ENCODE data around the gene ZNF32. TPM values are rescaled to one million over a fixed set of nuclear protein-coding genes. Genes with fewer than 3 reads are reported as not detected.

Gene ZNF32
- total and polyA plus RNA-seq, 4 donors: 21.4 to 60.8 (median 30.8) TPM

DNA sequence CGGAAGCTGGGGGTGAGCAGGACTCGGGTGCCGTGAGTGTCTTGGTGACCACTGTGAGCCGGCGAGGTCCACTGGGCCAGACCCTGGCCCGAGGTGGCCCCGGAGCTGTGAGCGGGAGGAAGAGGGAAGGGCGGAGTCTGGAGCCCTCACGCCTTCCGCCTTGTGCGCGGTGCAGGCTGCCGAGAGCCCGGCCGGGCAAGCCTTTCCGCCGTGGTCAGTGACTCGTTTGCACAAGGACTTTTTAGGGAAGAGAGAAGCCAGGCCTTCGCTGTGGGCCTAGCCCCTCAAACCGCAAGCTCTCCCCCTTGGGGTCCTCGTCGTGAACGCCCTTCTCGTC, 40.9 kb upstream of the ZNF32 start:
- H3K27me3 ChIP-seq (ENCODE audit: control insufficient read depth in 3 of 3, insufficient read depth in 3 of 3, low read length in 2 of 3): peaks cover 0 to 16% (median 0%) of the 10 kb centered on the region in 3 donors
- no peaks in the 10 kb centered on the region for H3K36me3 ChIP-seq (ENCODE audit: control insufficient read depth in 4 of 4, insufficient read depth in 4 of 4, low read length in 4 of 4)
- TF ChIP-seq, protein P1, sequence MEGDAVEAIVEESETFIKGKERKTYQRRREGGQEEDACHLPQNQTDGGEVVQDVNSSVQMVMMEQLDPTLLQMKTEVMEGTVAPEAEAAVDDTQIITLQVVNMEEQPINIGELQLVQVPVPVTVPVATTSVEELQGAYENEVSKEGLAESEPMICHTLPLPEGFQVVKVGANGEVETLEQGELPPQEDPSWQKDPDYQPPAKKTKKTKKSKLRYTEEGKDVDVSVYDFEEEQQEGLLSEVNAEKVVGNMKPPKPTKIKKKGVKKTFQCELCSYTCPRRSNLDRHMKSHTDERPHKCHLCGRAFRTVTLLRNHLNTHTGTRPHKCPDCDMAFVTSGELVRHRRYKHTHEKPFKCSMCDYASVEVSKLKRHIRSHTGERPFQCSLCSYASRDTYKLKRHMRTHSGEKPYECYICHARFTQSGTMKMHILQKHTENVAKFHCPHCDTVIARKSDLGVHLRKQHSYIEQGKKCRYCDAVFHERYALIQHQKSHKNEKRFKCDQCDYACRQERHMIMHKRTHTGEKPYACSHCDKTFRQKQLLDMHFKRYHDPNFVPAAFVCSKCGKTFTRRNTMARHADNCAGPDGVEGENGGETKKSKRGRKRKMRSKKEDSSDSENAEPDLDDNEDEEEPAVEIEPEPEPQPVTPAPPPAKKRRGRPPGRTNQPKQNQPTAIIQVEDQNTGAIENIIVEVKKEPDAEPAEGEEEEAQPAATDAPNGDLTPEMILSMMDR (IDR thresholded peaks at IDR 0.05; ENCODE audit: control extremely low read depth, extremely low read depth): no peak
- no peaks in the 10 kb centered on the region for H3K9me3 ChIP-seq (ENCODE audit: control insufficient read depth in 4 of 4, insufficient read depth in 3 of 4, low read length in 3 of 4)
- H3K27ac ChIP-seq (ENCODE audit: low read depth in 1 of 2, low read length in 1 of 2): peak overlapping the region; percentile 46 to 77
- peak in 2 of 3 donors; percentile 69 to 74 for DNase-seq
- WGBS, 2 donors: 1 to 2% methylated on average over 25 of the region's 25 CpGs
- H3K4me1 ChIP-seq (ENCODE audit: control insufficient read depth in 5 of 5, insufficient read depth in 5 of 5, low read length in 5 of 5): peaks cover 0 to 32% (median 7%) of the 10 kb centered on the region in 5 donors
- peak overlapping the region; percentile 20 to 59 for H3K9ac ChIP-seq (ENCODE audit: insufficient read depth in 1 of 2, low read length in 2 of 2)
- ATAC-seq (ENCODE audit: insufficient read depth, low FRiP score): peak; percentile 75
- peak overlapping the region; percentile 34 for H3K4me3 ChIP-seq

DNA sequence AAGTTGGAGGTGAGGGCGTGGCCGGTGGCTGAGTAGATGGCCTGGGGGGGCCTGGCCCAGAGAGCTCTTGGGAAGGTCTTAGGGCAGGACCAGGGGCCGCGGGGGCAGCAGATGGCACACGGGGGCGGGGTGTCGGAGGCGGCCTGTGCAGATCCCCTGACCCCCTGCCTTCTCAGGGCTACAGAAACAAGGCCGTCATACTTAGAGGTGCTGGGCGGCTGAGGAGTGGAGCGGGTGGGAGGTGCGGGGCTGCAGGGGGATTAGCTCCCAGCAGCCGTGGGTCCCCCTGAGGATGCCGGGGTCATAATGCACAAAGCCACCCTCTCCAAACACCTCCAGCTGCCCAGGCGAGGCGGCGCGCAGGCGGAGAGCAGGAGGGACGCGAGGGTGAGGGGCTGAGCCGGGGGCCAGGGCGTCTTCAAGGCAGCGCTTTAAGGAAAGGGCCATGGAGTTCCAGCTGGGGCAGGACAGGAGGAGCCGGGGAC, 40.4 kb upstream of the ZNF32 start:
- Histone ChIP-seq H3K9me3 (ENCODE audit: control insufficient read depth in 4 of 4, insufficient read depth in 3 of 4, low read length in 3 of 4) (no peaks in the 10 kb centered on the region), H3K36me3 (ENCODE audit: control insufficient read depth in 4 of 4, insufficient read depth in 4 of 4, low read length in 4 of 4) (no peaks in the 10 kb centered on the region), H3K27me3 (ENCODE audit: control insufficient read depth in 3 of 3, insufficient read depth in 3 of 3, low read length in 2 of 3) (peaks cover 0 to 16% (median 0%) of the 10 kb centered on the region in 3 donors), H3K4me3 (no peak overlapping the region), H3K27ac (ENCODE audit: low read depth in 1 of 2, low read length in 1 of 2) (no peak overlapping the region), H3K4me1 (ENCODE audit: control insufficient read depth in 5 of 5, insufficient read depth in 5 of 5, low read length in 5 of 5) (peaks cover 0 to 32% (median 7%) of the 10 kb centered on the region in 5 donors), H3K9ac (ENCODE audit: insufficient read depth in 1 of 2, low read length in 2 of 2) (no peak overlapping the region)
- 64 to 73% methylated on average over 25 of the region's 25 CpGs for WGBS, 2 donors
- no peak for DNase-seq
- no peak for ATAC-seq (ENCODE audit: insufficient read depth, low FRiP score)
- TF ChIP-seq, protein P1 (IDR thresholded peaks at IDR 0.05; ENCODE audit: control extremely low read depth, extremely low read depth): no peak

DNA sequence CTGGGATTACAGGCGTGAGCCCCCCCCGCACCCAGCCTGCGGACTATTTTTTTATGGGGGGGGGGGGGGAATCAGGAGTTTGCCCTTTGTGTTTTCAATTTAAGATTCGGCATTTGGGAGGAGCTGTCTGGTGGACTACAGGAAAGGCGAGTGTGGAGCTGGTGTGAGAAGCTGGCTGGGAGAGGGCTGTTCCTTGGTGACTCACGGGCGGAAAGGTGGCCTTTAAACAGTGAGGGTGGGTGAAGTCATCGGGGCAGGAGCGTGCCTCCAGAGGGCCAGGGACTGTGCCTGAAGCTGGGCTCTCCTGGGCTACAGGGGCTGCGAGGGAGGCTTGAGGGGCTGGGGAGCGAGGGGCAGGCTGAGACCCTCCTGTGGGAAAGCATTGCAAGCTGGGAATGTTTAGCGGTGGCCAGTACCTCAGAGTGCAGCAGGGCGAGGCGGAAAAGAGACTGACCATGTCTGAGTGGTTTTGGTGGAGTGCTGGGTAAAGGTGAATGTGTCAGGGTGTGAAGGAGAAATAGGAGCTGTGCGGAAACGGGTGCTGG, 39.7 kb upstream of the ZNF32 start:
- Histone ChIP-seq H3K4me1 (ENCODE audit: control insufficient read depth in 5 of 5, insufficient read depth in 5 of 5, low read length in 5 of 5) (peaks cover 0 to 27% (median 7%) of the 10 kb centered on the region in 5 donors), H3K9me3 (ENCODE audit: control insufficient read depth in 4 of 4, insufficient read depth in 3 of 4, low read length in 3 of 4) (no peaks in the 10 kb centered on the region), H3K4me3 (no peak overlapping the region), H3K36me3 (ENCODE audit: control insufficient read depth in 4 of 4, insufficient read depth in 4 of 4, low read length in 4 of 4) (no peaks in the 10 kb centered on the region), H3K27me3 (ENCODE audit: control insufficient read depth in 3 of 3, insufficient read depth in 3 of 3, low read length in 2 of 3) (peaks cover 0 to 16% (median 0%) of the 10 kb centered on the region in 3 donors), H3K27ac (ENCODE audit: low read depth in 1 of 2, low read length in 1 of 2) (no peak overlapping the region), H3K9ac (ENCODE audit: insufficient read depth in 1 of 2, low read length in 2 of 2) (no peak overlapping the region)
- WGBS, 2 donors: 95 to 97% methylated on average over 16 of the region's 16 CpGs
- no peak for ATAC-seq (ENCODE audit: insufficient read depth, low FRiP score)
- TF ChIP-seq, protein P1 (IDR thresholded peaks at IDR 0.05; ENCODE audit: control extremely low read depth, extremely low read depth): no peak
- DNase-seq: no peak

DNA sequence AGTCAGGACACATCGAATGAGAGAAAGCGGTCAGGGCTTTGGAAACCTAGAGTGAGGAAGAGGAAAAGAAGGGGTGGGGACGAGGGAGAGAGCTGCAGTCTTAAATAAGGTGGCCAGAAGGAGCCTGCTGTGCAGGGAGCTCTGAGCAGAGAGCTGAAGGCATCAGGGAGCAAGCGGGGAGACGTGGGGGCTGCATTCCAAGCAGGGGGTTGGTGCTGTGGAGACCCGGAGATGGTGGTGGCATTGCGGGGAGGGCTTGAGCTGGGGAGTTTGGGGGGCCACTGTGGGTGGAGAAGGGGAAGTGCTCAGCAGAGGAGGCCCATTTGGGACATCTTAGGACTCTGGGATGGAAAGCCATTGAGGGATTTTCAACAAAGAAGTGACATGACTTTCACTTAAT, 38.7 kb upstream of the ZNF32 start:
- Histone ChIP-seq H3K27me3 (ENCODE audit: control insufficient read depth in 3 of 3, insufficient read depth in 3 of 3, low read length in 2 of 3) (peaks cover 0 to 16% (median 0%) of the 10 kb centered on the region in 3 donors), H3K4me1 (ENCODE audit: control insufficient read depth in 5 of 5, insufficient read depth in 5 of 5, low read length in 5 of 5) (peaks cover 0 to 21% (median 7%) of the 10 kb centered on the region in 5 donors), H3K9ac (ENCODE audit: insufficient read depth in 1 of 2, low read length in 2 of 2) (no peak overlapping the region), H3K9me3 (ENCODE audit: control insufficient read depth in 4 of 4, insufficient read depth in 3 of 4, low read length in 3 of 4) (no peaks in the 10 kb centered on the region), H3K27ac (ENCODE audit: low read depth in 1 of 2, low read length in 1 of 2) (no peak overlapping the region), H3K4me3 (no peak overlapping the region), H3K36me3 (ENCODE audit: control insufficient read depth in 4 of 4, insufficient read depth in 4 of 4, low read length in 4 of 4) (no peaks in the 10 kb centered on the region)
- no peak for ATAC-seq (ENCODE audit: insufficient read depth, low FRiP score)
- TF ChIP-seq, protein P1 (IDR thresholded peaks at IDR 0.05; ENCODE audit: control extremely low read depth, extremely low read depth): no peak
- no peak for DNase-seq
- 87 to 90% methylated on average over 7 of the region's 7 CpGs for WGBS, 2 donors

Data from lung (tissue), 12 donors.